ENCODE results near the gene OR56B4.

The OR56B4 gene

GRCh38 chr11:6127881-6128280 lies 20.4 kb downstream of the OR56B4 start:
- TF ChIP-seq GATA3 (IDR thresholded peaks at IDR 0.05; ENCODE audit: low read depth, low read length) = no peak
- TF ChIP-seq GATA2 (IDR thresholded peaks at IDR 0.05; ENCODE audit: low read depth, low read length) = no peak

DNA sequence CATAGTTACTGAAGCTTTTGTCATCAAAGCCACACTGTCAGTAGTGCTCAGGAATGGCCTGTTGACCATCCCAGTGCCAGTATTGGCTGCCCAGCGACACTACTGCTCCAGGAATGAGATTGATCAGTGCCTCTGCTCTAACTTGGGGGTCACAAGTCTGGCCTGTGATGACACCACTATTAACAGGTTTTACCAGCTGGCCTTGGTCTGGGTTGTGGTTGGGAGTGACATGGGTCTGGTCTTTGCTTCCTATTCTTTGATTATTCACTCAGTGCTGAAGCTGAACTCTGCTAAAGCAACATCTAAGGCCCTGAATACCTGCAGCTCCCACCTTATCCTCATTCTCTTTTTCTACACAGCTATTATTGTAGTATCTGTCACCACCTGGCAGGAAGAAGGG lies 21.5 kb downstream of the OR56B4 start:
- no peak for TF ChIP-seq GATA2 (IDR thresholded peaks at IDR 0.05; ENCODE audit: low read depth, low read length)
- no peak for TF ChIP-seq GATA3 (IDR thresholded peaks at IDR 0.05; ENCODE audit: low read depth, low read length)

DNA sequence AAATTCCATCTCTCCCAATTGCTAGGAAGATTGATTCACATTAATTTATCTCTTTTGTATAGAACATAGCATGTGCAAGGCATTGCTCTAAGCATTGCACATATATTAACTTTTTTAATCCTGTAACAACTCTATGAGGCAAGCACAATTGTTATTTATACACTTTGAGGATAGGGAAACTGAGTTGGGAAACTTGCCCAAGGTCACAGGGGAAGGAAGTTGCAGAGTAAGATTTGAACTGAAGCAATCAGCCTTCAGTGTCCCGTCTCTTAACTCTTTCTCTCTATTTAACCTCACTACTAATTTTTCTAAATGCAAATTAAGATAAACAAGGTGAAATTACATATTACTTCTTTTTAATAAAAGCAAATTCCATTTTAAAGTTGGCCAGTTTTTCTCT lies 22.2 kb downstream of the OR56B4 start:
- no peak for TF ChIP-seq GATA3 (IDR thresholded peaks at IDR 0.05; ENCODE audit: low read depth, low read length)
- TF ChIP-seq GATA2 (IDR thresholded peaks at IDR 0.05; ENCODE audit: low read depth, low read length) = no peak

DNA sequence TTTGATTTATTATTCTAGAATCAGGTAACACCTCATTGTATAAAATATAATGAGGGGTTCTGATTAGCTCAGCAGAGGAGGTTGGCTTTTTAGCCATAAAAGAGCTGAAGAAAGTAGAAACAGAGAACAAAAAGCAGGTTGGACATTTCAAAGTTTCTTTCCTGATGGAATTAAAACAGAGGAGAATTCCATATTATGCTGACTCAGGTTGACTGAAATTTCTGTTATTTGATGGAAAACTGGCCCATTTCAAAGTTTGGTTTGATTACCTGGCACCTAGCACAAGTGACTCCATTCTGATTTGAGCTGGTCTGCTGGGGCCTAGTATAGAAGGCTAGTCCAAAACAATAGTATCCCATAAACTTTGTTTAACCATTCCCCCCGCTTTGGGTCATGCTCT lies 24.9 kb downstream of the OR56B4 start:
- no peak for TF ChIP-seq GATA3 (IDR thresholded peaks at IDR 0.05; ENCODE audit: low read depth, low read length)
- no peak for TF ChIP-seq GATA2 (IDR thresholded peaks at IDR 0.05; ENCODE audit: low read depth, low read length)

GRCh38 chr11:6142936-6143335 lies 35.5 kb downstream of the OR56B4 start:
- TF ChIP-seq GATA3 (IDR thresholded peaks at IDR 0.05; ENCODE audit: low read depth, low read length) = no peak
- TF ChIP-seq GATA2 (IDR thresholded peaks at IDR 0.05; ENCODE audit: low read depth, low read length) = no peak

DNA sequence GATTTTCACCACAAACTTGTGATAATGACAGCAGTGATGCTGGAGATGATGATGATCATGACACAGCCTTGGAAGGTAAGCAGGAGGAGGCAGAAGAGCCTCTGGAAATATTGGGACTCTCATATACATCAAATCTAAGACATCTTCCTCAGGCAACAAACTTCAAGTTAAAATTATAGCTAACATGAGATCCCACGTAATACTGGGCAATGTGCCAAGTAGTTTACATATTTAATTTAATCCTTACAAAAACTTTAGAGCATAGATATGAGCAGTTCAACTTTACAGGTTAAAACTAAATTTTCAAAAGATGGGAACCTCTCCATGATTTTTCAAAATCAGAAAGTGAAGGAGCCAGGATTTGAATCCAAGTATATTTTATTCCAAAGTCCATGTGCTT lies 43.6 kb downstream of the OR56B4 start:
- TF ChIP-seq GATA3 (IDR thresholded peaks at IDR 0.05; ENCODE audit: low read depth, low read length) (no peak), GATA2 (IDR thresholded peaks at IDR 0.05; ENCODE audit: low read depth, low read length) (no peak)

GRCh38 chr11:6152126-6152525 lies 44.6 kb downstream of the OR56B4 start:
- TF ChIP-seq GATA3 (IDR thresholded peaks at IDR 0.05; ENCODE audit: low read depth, low read length) = no peak
- TF ChIP-seq GATA2 (IDR thresholded peaks at IDR 0.05; ENCODE audit: low read depth, low read length) = no peak

- no peak for TF ChIP-seq GATA2 (IDR thresholded peaks at IDR 0.05; ENCODE audit: low read depth, low read length)
Observed at GRCh38 chr11:6156628-6157359, 49.3 kb downstream of the OR56B4 start.
